Measurements from ENCODE around the gene SUDS3. TPM values are rescaled to one million over a fixed set of nuclear protein-coding genes. Genes with fewer than 3 reads are reported as not detected.

SUDS3 gene
- polyA plus RNA-seq, 3 donors, result 8.2 to 15.6 (median 9.1) TPM

DNA sequence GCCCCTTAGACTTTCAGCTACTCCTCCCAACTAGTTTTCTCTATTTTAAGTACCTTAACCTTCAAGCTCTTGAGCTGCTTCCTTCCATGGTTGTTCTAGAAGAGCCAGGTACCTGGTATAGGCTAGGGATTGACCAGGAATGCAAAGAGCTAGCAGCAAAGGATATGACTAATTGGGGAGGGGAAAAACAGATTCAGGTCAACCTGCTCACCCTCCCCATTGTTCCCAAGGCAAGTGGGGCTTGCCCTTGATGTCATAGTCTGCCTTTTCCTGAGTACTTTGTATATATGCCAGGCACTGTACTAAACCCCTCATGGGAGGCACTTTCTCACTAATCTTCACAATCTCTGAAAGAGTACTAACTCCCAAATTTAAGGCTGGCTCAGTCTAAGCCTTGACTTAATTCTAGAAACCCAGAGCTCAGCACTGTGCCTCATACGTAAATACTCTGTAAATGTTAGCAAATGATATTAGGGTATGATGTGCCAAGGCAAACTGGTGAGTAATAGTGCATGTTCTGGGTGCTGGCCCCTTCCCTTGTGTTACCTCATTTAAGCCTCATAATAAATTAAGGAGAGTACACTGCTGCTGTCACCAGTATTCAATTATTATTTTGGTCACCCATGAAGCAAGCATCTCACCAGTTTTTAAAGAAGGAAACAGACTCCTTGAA is 42.2 kb downstream of the SUDS3 start:
- no peaks in the 10 kb centered on the region for H4K20me1 ChIP-seq (ENCODE audit: insufficient read depth, low read length)
- H3K4me3 Mint-ChIP-seq, result no peak overlapping the region
- intact Hi-C loops (cut with micrococcal nuclease), result no loop called here
- H3K9ac ChIP-seq (ENCODE audit: insufficient read depth, low read length, poor library complexity, severe bottlenecking), result no peak overlapping the region
- peaks cover 37 to 47% of the 10 kb centered on the region in 2 donors for H3K36me3 ChIP-seq (replicated peaks in 1 of 2; ENCODE audit: control insufficient read depth in 1 of 2, insufficient read depth in 2 of 2, low read length in 2 of 2)
- DNase-seq, result no peak
- H3K9me3 Mint-ChIP-seq, result no peaks in the 10 kb centered on the region
- H3K27me3 ChIP-seq (ENCODE audit: control insufficient read depth in 2 of 2, insufficient read depth in 2 of 2, low read length in 2 of 2), result no peaks in the 10 kb centered on the region
- H3K79me2 ChIP-seq (ENCODE audit: insufficient read depth, low read length), result no peaks in the 10 kb centered on the region
- TF ChIP-seq, protein P1, sequence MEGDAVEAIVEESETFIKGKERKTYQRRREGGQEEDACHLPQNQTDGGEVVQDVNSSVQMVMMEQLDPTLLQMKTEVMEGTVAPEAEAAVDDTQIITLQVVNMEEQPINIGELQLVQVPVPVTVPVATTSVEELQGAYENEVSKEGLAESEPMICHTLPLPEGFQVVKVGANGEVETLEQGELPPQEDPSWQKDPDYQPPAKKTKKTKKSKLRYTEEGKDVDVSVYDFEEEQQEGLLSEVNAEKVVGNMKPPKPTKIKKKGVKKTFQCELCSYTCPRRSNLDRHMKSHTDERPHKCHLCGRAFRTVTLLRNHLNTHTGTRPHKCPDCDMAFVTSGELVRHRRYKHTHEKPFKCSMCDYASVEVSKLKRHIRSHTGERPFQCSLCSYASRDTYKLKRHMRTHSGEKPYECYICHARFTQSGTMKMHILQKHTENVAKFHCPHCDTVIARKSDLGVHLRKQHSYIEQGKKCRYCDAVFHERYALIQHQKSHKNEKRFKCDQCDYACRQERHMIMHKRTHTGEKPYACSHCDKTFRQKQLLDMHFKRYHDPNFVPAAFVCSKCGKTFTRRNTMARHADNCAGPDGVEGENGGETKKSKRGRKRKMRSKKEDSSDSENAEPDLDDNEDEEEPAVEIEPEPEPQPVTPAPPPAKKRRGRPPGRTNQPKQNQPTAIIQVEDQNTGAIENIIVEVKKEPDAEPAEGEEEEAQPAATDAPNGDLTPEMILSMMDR (IDR thresholded peaks at IDR 0.05), result no peak
- no peaks in the 10 kb centered on the region for H3K4me1 ChIP-seq (ENCODE audit: control insufficient read depth in 1 of 2, insufficient read depth in 2 of 2, low read length in 2 of 2)
- H3K27me3 Mint-ChIP-seq (ENCODE audit: low read depth in 3 of 3), result no peaks in the 10 kb centered on the region
- H3K4me1 Mint-ChIP-seq, result no peaks in the 10 kb centered on the region
- WGBS (ENCODE audit: insufficient coverage), result no CpG with 5 or more reads among the region's 1 CpG
- no peak overlapping the region for H3K4me2 ChIP-seq (replicated peaks; ENCODE audit: extremely low read depth, low read length, poor library complexity, severe bottlenecking)
- H3K9me3 ChIP-seq (replicated peaks in 1 of 2; ENCODE audit: control insufficient read depth in 1 of 2, insufficient read depth in 1 of 2, low read length in 2 of 2), result no peaks in the 10 kb centered on the region
- no peak overlapping the region for H3K27ac Mint-ChIP-seq
- peaks cover 44 to 45% of the 10 kb centered on the region in 2 donors for H3K36me3 Mint-ChIP-seq
- H3K4me3 ChIP-seq (replicated peaks in 1 of 3; ENCODE audit: low read depth in 2 of 3, low read length in 3 of 3), result no peak overlapping the region
- H3K27ac ChIP-seq (ENCODE audit: low read depth in 1 of 2, low read length in 2 of 2), result no peak overlapping the region
- no peak overlapping the region for H2AFZ ChIP-seq (ENCODE audit: insufficient read depth, low read depth, low read length, poor library complexity, severe bottlenecking)

GRCh38 chr12:118420673-118421072 is 44.3 kb downstream of the SUDS3 start:
- H3K4me1 Mint-ChIP-seq, result no peaks in the 10 kb centered on the region
- TF ChIP-seq, protein P1 (IDR thresholded peaks at IDR 0.05), result no peak
- no peaks in the 10 kb centered on the region for H3K9me3 Mint-ChIP-seq

More at GRCh38 chr12:118420673-118421072, 44.3 kb downstream of the SUDS3 start:
- H4K20me1 ChIP-seq (ENCODE audit: insufficient read depth, low read length), result no peaks in the 10 kb centered on the region
- no peak overlapping the region for H3K27ac ChIP-seq (ENCODE audit: low read depth in 1 of 2, low read length in 2 of 2)
- no peak overlapping the region for H3K4me3 ChIP-seq (replicated peaks in 1 of 3; ENCODE audit: low read depth in 2 of 3, low read length in 3 of 3)
- no peaks in the 10 kb centered on the region for H3K4me1 ChIP-seq (ENCODE audit: control insufficient read depth in 1 of 2, insufficient read depth in 2 of 2, low read length in 2 of 2)
- no peaks in the 10 kb centered on the region for H3K27me3 ChIP-seq (ENCODE audit: control insufficient read depth in 2 of 2, insufficient read depth in 2 of 2, low read length in 2 of 2)
- H3K9me3 ChIP-seq (replicated peaks in 1 of 2; ENCODE audit: control insufficient read depth in 1 of 2, insufficient read depth in 1 of 2, low read length in 2 of 2), result no peaks in the 10 kb centered on the region
- no peak overlapping the region for H3K4me2 ChIP-seq (replicated peaks; ENCODE audit: extremely low read depth, low read length, poor library complexity, severe bottlenecking)
- no peak overlapping the region for H2AFZ ChIP-seq (ENCODE audit: insufficient read depth, low read depth, low read length, poor library complexity, severe bottlenecking)
- 100% methylated on average over 1 of the region's 3 CpGs for WGBS (ENCODE audit: insufficient coverage)
- no peak for DNase-seq
- no peak overlapping the region for H3K9ac ChIP-seq (ENCODE audit: insufficient read depth, low read length, poor library complexity, severe bottlenecking)
- Mint-ChIP-seq H3K36me3 (peaks cover 23 to 24% of the 10 kb centered on the region in 2 donors), H3K4me3 (no peak overlapping the region), H3K27ac (no peak overlapping the region), H3K27me3 (ENCODE audit: low read depth in 3 of 3) (peaks cover 0 to 2% (median 0%) of the 10 kb centered on the region in 3 donors)
- H3K79me2 ChIP-seq (ENCODE audit: insufficient read depth, low read length), result no peaks in the 10 kb centered on the region
- peaks cover 16 to 26% of the 10 kb centered on the region in 2 donors for H3K36me3 ChIP-seq (replicated peaks in 1 of 2; ENCODE audit: control insufficient read depth in 1 of 2, insufficient read depth in 2 of 2, low read length in 2 of 2)
- intact Hi-C loops (cut with micrococcal nuclease), result no loop called here

Measured in CD14-positive monocyte (primary cell).